HL-60/S4 treated with retinoic acid at 250 ng/mL for 4 days and 3 days (cell line): ENCODE measurements around the gene JARID2.

Experiments
- in situ Hi-C: fragments of 300-500 bp; cut with MboI; formaldehyde crosslinking; loops from 2 replicates; pipeline ENCODE4 v1.7.0; 2022; ENCODE audit warnings: low sequenced_read_pairs

JARID2 gene

DNA sequence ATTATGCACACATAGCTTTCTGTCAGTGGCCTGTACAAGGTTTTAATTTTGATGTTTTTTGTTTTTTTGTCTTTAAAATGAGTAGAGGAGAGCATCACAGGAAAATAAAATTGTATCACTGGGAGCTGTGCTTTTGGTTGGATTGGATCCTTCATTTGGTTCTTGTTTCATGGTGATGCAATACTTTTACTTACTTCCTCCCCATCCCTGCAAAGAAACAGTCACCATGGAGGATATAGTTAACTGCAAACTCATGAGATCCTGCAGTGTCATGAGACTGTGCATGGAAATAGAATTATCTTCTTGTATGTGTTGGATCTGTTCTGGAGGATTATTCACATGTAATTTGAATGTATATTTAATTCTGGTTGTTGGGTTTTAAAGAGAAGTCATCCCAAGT lies 122.3 kb downstream of the JARID2 start:
- in situ Hi-C loops, result no loop called here

DNA sequence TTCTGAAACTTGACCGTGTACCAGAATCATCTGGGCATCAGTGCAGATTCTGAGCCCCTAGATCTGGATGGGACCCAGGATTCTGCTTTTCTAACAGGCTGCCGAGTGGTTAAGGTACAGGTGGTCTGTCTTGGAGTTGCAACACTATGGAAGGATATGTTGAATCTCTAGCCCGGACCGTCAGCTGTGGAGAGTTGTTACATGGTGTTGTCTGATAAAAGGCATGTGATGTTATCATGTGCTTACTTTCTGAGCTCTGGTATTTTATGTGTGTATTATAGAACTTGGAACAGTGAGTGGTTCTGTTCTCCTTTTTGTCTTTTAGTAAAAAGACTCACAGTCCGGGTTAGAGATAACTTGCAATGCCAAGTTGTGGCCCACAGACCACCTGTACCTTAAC lies 123.0 kb downstream of the JARID2 start:
- in situ Hi-C loops, result no loop called here

DNA sequence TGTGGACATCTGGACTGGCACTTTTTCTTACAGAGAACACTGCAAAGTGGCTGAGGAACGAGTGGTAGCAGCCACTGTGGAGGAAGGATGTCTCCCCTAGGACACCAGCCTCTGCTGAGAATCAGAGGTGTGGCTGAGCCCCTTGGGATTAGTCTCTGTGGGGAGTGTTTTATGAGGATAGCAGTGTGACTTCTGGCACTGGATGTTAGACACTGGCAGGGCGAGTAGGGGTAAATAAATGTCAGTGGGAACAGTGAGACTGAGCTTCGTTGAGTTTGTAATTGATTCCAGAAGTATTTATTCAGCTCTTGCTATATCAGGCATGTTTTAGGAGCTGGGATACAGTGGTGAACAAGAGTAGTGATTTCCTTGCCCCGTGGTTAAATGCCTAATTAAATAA lies 124.0 kb downstream of the JARID2 start:
- in situ Hi-C loops, result no loop called here

DNA sequence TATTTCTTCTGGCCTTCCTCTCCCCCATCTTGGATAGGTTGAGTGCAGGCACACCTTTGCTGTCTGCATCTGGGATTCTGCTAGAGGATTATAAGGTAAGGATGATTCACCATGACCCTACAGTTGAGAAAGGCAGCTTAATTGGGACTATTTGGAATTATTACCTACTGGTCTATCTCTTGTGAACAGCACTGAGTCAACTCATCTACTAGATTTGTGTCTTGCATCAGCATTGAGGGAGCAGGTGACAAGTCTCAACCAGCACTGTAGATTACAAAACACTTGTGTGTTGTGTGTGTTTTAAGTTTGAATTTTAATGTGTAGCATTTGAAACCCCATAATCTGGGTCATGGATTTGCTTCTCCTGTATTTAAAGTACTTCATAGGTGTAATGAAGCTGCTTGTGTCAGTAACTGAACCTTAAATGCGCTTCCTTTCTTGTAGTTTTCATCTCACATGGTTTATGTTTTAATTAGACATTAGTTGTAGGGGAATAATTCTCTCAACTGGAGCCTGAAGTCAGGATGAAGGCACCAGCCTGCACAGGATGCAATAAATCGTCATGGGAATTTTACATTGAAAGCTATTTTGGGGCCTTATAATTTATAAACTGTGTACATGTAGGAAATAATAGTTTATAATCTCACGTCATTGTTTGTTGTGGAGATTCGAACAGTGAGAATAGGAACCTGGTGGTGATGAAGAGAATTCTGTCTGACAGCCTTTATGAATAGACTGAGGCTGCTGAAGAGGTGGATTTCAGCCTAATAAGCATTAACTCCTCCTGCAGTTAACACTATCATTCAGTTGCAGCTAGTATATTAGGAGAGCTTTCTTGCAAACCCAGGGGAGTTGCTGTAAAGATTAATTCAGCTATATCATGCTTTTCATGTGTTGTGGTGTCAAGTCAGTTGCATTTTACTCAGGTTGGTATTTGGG lies 125.1 kb downstream of the JARID2 start:
- in situ Hi-C loops, result no loop called here

DNA sequence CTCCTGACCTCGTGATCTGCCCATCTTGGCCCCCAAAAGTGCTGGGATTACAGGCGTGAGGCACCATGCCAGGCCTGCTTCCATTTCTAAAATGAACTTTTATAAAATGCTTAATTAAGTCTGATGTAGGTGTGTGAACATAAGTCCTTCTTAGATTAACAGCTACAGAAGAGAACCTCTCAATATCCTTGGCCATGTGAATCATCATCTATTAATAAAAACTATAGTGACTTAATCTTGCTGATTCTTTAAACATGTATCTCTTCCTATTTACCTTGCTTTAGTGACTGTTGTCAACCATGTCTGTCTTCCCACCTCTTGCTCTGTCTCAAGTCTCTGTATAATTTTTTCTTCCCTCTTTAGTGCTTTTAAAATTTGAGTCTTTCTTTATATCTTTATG lies 127.1 kb downstream of the JARID2 start:
- in situ Hi-C loops, result no loop called here

DNA sequence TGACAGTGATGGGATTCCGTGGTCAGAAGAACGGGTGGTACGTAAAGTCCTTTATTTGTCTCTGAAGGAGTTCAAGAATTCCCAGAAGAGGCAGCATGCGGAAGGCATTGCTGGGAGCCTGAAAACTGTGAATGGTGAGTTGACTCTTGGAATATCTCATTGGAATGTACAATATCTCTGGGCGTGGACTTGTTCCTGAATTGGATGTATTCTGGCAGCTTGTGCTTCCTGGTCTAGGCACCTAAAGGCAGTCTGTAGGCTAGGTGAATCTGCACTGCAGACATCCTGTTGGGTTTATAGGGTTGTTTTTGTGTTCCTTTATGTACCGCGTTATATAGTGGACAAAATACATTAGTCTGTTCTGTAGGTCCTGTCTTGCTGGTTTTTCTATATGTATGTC lies 128.2 kb downstream of the JARID2 start:
- in situ Hi-C loops, result no loop called here

DNA sequence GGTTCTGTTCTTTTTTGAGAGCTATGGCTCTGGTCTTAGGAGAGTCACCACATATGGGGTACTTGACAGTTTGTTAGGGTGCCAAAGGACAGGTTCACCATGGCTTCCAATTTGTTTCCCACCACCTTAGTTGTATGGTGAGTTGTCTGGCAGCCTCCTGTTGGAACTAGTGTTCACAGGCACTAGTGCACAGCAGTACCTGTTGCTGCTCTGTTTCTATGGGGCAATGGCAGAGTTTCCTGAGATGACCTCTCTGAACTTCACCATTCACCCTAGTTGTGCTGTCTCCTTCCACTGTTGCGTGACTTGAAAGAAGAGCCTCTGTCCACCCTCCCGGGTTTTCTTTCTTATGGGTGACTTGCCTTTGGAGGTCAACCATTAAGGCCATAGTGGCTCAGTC lies 129.1 kb downstream of the JARID2 start:
- in situ Hi-C loops, result no loop called here

DNA sequence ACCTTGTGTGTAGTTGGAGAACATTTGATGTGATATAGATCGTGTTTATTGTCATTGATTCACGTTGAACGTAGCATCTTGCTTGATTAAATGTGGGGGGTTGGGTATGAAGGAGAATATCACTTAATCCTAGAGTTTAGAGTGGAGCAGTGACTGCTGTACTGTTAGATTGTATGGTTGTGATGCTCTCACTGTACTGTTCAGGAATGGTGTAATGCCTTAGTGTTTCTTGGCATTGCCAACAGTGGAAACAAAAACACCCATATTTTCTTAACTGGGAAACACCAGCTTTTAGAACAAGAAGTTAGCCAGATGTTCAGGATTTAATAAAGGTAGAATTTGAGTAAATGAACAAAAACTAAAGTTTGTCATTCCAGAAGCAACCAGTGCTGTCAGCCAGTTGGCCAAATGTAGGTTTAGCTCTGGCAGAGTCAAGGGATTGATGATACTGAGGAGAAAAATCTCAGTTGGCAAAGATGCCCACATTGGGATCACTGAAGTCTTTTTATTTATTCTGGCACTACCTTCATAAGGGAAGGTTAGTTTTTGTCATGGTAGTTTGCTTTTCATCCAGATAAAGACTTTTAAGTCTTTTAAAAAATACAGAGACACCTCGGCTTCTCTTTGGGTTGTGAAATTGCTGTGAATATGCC lies 129.9 kb downstream of the JARID2 start:
- in situ Hi-C loops, result no loop called here

DNA sequence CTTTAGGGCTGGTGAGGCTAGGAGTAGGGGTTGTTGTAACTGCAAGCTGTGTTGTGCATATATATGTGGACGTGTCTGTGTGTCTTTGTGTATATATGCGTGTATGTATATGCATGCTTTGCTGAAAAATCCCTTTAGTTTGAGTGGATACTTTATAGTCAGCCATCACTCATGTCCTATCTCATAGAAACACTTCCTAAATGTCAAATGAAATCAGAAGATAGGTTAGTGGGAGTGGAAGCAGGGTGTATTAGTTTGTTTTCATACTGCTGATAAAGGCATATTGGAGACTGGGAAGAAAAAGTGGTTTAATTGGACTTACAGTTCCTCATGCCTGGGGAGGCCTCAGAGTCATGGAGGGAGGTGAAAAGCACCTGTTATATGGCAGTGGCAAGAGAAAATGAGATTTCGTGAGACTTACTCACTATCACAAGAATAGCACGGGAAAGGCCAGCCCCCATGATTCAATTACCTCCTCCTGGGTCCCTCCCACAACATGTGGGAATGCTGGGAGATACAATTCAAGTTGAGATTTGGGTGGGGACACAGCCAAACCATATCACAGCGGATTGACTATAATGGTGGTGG lies 131.1 kb downstream of the JARID2 start:
- in situ Hi-C loops, result no loop called here

DNA sequence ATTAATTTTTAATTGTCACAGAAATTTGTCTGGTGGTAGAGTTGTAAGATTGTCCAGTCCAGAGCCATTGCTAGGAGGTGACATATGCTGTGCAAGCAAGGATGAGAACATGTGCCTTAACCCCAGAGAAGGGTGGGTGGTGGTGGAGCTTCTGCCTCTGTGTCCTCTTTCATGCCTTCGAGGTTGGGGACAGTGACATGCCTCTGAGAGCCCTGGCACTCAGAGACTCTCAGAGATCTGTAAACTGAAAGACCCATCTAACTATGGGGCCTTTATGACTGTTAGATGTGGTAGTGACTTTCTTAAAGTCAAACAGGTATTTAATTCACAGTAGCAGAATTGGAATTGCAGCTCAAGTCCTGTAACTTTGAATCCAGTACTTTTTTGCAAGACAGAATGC lies 132.4 kb downstream of the JARID2 start:
- in situ Hi-C loops, result no loop called here

DNA sequence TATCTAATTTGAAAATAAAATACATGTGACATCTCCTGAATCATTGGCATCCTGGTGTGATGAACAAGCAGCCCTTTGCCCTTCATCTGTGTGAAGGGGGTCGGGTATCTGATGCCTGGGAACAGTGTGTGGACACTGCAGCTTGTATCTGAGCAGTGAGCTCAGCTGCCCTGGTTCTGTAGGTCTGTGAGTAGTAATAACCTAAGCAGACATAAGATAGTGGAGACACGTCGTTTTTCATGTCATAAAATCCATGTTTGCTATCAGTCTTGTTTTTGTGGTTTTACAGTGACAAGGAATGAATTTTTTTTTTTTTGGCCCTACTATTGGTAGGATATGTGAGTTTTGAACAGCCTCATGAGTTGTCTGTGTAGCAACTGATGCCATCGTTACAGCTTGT lies 133.0 kb downstream of the JARID2 start:
- in situ Hi-C loops, result no loop called here

DNA sequence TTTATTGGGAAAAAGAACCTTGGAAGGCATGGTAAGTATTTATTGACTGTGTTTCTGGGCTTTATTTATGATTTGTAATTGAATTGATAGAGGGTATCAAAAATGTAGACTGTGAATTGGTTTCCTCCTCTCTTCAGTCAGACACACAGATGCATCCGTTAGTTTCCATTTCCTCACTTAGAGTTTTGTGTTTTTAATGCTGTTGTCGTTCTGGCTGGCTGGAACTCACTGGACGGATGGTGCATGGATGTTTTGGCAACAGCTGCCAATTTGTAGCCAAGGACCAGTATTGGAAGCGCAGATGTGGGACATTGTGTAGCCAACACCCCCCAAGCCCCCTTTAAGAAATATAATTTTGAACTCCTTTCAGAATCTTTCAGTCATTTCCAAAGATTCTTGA lies 134.5 kb downstream of the JARID2 start:
- in situ Hi-C loops, result no loop called here

DNA sequence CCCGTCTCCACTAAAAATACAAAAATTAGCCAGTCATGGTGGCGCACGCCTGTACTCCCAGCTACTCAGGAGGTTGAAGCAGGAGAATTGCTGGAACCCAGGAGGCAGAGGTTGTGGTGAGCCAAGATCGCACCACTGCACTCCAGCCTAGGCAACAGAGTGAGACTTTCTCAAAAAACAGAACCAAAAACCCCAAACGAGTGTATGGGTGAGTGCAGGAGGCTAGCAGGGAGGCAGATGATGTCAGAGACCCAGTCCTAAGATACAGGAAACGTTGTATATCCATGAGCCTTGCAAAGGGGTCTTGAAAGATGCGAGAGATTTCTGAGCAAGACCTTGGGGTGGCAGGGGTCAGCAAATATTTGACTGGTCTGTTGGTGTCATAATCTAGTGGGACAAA lies 136.2 kb downstream of the JARID2 start:
- in situ Hi-C loops, result no loop called here

DNA sequence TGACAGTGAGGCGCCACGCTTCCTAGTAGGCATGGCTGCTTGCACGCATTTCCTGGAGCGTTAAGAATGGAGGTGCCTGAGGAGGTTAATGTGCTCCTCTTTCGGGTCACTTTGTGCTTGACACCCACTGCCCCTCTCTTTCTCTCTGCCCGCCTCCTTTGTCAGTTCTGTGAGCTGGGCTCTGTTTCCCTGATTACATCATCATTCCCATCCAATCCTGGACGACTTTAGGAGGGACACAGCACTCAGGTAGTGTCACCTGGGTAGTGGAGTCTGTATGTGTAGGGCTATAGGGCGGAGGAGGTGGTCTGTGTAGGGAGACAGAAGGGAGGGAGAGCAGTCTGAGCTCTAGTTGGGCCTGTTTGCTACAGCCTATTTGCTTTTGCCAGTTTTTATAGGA lies 136.8 kb downstream of the JARID2 start:
- in situ Hi-C loops, result no loop called here

DNA sequence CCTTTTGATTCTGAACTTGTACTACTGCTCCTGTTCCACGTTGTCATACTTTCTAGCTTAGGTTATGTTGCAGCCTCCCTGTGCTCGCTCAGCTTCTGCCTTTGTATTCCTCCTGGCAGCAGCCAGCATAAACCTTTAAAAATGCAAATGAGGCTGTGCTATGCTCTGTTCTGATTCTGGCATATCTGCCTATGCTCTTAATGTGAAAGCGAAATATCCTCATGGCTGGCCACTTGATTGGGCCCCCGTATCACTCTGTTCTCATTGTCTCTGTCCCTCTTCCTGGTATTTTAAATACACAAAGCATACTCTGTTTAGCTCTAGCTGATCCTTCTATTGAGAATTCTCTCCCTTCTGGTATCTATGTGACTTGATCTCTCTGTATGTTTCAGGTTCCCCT lies 139.0 kb downstream of the JARID2 start:
- in situ Hi-C loops, result no loop called here

DNA sequence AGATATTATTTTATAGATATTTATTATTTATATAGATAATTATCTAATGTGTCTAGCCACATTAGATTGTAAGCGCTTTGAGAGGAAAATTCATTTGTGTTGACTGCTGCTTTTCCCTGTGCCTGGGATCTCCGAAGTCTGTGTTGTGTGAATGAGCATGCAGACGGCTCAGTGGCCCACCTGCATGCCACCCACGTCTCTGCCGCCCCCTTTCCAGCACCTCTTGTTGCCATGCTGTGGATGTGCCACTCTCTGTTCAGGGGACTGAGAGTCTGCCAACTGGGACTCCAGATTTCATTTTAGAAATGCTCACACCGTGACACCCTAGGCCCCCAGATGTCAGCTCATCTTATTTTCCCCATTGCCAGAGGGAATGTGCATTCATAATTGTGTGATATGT lies 139.7 kb downstream of the JARID2 start:
- in situ Hi-C loops, result no loop called here

DNA sequence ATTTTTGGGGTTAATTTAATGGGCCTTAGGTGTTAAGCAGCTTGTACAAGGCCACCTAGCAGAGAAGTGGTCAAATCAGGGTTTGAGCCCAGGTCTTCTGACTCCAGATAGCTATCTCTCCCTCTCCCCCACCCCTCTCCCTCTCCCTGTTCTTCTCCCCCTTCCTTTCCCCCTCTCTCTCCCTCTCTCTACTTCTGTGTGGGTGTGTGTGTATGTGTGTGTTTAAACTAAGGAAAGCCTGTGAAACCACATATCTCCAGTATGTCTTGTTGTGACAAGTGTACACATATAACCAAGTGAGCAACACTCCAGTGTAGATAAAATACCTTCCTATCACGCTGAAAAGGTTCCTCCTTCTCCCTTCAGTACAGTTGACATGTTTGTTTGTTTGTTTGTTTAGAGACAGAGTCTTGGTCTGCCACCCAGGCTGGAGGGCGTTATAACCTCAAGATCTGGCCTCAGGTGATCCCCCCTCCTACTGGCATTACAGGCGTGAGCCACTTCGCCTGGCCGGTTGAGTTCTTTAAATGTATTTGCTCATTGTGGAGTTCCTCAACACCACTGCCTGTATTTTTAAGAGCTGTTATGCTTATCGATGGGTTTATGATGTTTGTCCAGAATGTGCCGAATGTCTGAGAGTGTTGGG lies 140.4 kb downstream of the JARID2 start:
- in situ Hi-C loops, result no loop called here

DNA sequence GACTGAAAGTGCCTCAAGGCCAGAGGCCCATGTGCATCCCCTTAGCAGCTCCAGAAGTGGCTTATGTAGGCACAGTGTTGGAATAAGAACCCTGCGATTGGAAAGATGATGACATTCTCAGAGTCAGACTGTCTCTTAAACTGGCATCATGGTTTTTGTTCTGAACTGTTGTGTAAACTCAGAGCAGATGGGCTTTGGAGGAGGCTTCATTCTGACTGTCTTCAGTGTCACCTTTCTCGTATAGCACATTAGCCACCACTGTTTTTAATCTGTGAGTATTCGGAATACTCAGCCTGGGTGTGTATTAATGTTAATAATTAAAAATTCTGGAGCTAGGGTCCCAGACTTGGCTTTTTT lies 140.9 kb downstream of the JARID2 start:
- in situ Hi-C loops, result no loop called here

DNA sequence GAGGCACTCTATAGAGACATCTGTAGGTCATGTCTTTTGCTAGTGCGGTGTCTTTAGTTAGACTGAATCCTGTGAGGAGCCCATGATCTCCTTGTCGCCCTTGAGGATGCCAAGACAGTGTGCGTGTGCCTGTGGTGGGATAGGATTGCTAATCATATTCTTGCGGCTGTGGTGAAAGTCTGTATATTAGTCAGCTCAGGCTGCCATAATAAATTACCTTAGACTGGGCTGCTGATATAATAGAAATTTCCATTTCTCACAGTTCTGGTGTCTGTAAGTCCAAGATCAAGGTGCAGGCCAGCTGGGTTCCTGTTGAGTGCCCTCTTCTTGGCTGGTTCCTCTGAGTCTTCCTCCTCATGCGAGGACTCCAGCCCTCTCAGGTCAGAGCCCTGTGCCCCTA lies 141.2 kb downstream of the JARID2 start:
- in situ Hi-C loops, result no loop called here

DNA sequence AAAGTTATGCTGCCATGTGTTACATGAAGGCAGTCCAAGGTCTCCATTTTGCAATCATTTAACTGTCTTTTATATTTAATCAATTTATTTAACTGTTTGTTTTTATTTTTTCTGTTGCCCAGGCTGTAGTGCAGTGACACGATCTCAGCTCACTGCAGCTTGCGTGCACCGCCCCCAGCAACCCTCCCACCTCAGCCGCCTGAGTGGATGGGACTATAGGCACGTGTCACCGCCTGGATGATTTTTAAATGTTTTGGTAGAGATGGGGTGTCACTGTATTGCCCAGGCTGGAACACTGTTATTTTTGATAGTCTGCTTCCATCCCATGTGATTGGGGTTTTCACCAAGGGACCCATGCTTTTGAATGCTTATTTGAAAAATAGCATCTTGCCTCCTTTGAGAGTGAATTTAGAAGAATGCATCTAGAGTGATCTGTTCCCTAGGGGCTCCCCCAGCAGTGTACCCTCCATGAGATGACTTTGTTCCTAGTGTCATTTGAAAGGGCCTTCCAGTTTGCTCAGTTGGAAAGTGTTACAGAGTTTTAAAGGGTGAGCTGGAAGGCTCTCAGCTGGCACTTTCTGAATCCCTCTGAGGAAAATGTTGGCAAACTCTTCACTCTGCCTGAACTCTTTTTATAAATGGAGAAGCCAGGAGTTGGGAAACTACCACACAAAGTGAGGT lies 143.4 kb downstream of the JARID2 start:
- in situ Hi-C loops, result no loop called here
